Islet precursor cell (in vitro differentiated cells): ENCODE results near the gene ST6GALNAC3.

ENCODE experiments used
- DNase-seq: peaks from one replicate; pipeline ENCODE4 v3.0.0-alpha.2; 2018

The ST6GALNAC3 gene

DNA sequence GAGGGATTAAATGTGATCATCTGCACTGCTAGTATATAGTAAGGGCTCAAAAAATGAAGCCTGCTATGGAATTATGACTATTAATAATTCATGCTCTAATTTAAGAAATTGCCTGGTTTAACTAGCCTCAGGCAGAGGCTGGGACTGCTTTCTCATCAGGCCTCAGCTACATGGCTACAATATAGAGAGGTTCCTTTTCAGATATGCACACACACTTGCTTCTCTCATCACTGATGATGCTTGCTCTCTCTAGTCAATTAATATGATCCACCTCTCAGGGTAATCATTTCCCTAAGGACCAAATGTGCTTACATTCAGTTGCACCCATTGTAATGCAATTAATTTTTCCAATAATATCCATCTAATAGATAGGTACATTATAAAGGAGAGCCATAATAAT lies 467.8 kb downstream of the ST6GALNAC3 start:
- DNase-seq = no peak

DNA sequence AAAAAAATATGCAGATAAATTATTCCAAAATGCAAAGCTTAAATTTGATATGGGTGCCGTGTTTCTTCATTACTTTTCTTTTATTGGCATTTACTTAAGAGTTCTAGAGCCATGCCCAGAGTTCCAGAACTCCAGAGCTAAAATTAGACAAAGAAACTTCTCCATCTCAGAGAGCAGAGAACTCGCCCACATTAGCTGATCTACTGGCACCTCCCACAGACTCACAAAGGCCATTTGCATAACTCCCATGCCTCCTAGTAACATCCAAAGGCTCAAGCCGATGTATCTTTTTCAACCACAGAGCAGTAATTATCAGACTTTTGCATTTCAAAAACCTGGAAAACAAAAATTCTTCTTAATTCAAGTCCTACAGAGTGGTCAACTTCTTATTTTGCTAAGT lies 468.9 kb downstream of the ST6GALNAC3 start:
- no peak for DNase-seq

GRCh38 chr1:76546354-76546933 lies 471.9 kb downstream of the ST6GALNAC3 start:
- no peak for DNase-seq

- DNase-seq = no peak
These were observed 473.4 kb downstream of the ST6GALNAC3 start for GRCh38 chr1:76547916-76548315.

- DNase-seq = no peak
These were observed 474.1 kb downstream of the ST6GALNAC3 start for GRCh38 chr1:76548513-76549100.

DNA sequence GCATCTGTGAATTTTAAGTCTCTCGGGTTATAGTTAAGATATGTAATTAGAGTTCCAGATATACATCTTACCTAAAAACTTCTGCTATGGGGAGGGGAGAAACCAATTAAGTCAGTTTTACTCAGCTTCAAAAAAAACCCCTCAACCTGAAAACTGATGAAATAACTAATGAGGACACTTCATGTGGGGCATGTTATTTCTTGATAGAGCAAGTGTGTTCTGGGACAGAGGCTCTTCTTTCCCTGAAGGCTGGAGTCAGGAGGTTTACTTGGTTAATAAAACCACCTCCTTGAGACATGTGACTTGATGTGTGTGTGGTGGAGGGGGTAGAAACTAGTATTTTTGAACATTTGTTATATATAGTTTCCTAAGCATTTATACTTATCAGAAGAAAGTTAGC lies 479.7 kb downstream of the ST6GALNAC3 start:
- DNase-seq = no peak

DNA sequence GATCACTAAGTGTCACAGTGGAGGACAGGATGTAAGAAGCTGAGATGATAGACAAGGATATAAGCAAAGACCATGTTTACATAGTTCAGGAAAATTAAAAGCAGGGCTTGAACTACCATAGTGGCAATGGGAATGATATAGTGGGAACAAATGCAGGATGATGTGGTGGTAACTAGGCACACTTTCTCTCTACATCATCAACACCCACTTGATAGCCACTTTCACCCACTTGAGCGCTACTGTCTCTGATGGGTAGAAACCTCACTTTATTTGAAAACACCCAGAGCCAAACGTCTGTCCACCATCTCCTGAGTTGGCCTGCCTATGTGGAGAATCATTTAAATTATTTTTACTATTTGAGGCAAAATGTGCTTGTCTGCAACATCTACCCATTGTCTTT lies 487.7 kb downstream of the ST6GALNAC3 start:
- no peak for DNase-seq

DNA sequence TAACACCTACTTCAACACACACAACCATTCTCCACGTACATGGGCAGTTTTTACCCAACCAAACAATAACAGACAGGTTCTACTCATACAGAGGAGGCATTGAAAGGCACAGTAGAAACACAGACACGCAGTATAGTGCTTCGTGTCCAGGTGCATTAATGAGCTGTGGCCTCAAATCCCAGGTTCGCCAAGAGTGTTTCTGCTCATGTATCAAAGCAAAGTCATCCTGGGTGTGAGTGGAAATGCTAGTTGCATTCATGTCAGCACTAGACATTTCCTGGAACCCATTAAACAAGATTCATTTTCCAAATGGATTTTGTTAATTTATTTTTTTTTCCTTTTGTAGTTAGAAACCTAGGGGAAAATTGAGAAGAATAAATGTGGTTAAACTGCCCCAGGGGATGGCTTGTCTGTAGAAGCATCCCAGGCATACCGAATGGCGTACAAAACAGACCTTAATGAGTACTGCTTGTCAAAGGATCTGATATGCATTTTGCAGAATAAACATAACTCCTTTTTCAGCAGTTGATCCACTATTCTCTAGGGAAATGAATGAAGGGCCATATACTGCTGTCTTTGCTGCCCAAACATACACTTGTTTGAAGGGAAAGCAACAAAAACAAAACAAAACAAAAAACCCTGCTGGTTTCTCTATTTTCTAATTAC lies 494.2 kb downstream of the ST6GALNAC3 start:
- DNase-seq = no peak

- DNase-seq = no peak
These were observed 496.7 kb downstream of the ST6GALNAC3 start for GRCh38 chr1:76571248-76571647.

DNA sequence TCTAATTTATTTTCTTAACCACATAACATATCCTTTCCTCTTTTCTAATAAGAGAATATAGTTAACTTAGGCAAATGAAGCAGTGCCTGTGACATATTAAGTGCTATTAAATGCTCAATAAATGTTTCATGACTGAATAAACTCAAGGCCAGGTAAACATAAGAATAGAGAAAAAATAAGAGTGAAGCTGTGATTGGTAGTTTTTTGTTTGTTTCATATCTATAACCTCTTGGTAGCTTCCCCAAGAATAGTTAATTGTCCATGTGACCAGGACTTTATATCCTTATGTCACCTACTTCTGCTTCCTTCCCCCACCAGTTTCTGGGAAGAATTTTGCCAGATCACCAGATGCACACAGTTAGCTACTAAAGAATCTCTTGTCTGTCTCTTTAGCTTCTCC lies 497.7 kb downstream of the ST6GALNAC3 start:
- DNase-seq = no peak

- DNase-seq = no peak
These were observed 502.5 kb downstream of the ST6GALNAC3 start for GRCh38 chr1:76576876-76577524.

DNA sequence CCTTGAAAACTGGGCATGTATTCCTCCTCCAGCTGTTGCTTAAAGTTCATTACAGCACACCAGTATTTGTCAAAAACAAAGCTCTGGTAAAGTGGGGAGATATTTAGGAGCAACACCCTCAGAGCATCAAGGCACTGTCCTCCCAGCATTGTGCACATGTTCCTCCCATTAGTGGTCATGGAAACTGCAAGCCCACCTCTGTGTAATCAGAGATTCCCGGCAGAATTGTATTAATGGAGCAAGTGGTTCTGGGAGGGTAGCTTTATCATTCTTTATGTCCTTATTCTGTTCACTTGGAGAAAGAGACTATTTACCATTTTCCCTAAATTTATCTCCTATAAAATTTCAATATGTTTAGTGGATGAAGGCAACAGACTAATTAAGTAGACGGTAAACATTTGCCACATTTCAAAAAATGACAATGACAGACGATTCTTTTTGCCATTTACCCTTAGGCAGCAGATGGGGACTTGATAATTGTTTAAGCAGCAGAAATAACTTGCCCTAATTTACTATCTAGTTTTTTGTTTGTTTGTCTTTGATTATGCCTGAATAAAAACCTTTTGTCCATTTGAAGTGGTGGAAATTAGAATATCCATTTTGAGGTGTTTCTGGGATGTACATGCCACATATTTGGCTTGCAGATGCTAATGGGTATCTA lies 503.1 kb downstream of the ST6GALNAC3 start:
- DNase-seq = no peak

GRCh38 chr1:76580206-76580605 lies 505.7 kb downstream of the ST6GALNAC3 start:
- no peak for DNase-seq

DNA sequence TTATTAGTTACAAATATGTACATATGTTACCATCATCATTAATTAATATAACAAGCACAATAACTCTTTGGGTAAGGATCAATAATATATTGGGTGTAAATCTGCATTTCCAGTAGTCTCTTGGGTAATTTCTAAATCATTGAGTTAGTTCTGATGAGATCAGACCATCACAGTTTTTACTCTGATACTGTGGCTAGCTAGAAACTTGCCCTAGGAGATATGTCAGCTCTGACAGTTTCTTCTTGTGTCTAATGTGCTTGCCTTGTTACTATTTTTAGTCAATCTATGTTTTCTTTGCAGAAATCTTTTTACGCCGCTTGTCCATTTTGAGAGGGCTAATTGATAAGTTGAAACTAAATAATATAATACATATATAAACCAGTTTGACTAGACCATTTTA lies 507.2 kb downstream of the ST6GALNAC3 start:
- DNase-seq = no peak

DNA sequence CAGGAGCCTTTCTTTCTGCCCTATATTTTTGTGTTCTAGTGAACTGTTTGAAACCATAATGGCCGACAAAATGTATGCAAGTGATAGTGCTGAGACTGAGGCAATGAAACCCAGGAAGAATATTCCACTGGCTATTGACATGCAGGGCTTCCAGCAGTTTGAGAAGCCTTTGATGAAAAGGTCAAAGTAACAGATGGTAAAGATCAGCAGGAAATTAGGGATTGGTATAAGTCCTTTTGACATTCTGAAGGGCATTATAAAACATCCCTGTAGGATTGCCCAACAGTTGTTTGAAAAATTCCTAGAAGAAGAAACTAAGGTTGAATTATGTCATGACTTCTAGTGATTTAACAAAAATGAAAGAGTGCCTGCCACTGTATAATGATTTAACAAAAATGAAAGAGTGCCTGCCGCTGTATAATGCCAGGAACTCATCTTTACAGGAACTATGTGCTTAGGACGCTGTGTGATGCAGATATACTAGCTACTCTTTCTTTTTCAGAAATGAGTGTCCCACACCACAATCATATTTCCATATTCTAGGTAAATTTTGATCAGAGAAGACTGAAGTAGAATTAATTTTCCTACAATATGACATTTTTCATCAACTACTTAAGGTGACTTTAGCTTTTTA lies 508.8 kb downstream of the ST6GALNAC3 start:
- DNase-seq = no peak

GRCh38 chr1:76583875-76584477 lies 509.4 kb downstream of the ST6GALNAC3 start:
- DNase-seq = no peak

GRCh38 chr1:76585980-76586674 lies 511.6 kb downstream of the ST6GALNAC3 start:
- DNase-seq = no peak

- no peak for DNase-seq
These were observed 512.7 kb downstream of the ST6GALNAC3 start for GRCh38 chr1:76587212-76587611.

DNA sequence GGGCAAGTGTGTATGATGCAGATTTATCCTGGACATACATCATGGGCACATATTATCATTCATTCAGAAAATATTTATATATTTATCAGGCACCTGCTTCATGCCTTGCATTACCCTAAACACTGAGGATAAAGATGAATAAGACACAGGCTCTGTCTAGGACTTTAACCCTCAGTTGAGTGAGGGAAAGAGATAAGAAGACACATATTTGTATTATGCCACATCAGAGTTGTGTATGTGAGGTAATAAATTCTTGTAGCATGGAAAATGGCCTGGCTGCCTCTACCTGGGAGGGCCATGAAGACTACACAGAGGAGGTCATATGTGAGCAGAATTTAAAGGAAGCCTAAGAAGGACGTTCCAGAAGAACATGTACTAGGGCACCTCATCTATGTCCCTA lies 516.9 kb downstream of the ST6GALNAC3 start:
- DNase-seq = no peak

GRCh38 chr1:76591963-76592362 lies 517.4 kb downstream of the ST6GALNAC3 start:
- DNase-seq = no peak

- DNase-seq = no peak
These were observed 518.6 kb downstream of the ST6GALNAC3 start for GRCh38 chr1:76593141-76593540.

GRCh38 chr1:76593618-76594017 lies 519.1 kb downstream of the ST6GALNAC3 start:
- DNase-seq = no peak
